Activated effector memory CD4-positive, alpha-beta T cell treated with anti-CD3 and anti-CD28 coated beads, Interleukin-2, amount 50 U/mL, for 16 hours (primary cell): ENCODE data around the gene NPPC.

Experiments
- DNase-seq: peaks from one replicate; pipeline ENCODE4 v3.0.0-alpha.2; 2020

The NPPC gene

DNA sequence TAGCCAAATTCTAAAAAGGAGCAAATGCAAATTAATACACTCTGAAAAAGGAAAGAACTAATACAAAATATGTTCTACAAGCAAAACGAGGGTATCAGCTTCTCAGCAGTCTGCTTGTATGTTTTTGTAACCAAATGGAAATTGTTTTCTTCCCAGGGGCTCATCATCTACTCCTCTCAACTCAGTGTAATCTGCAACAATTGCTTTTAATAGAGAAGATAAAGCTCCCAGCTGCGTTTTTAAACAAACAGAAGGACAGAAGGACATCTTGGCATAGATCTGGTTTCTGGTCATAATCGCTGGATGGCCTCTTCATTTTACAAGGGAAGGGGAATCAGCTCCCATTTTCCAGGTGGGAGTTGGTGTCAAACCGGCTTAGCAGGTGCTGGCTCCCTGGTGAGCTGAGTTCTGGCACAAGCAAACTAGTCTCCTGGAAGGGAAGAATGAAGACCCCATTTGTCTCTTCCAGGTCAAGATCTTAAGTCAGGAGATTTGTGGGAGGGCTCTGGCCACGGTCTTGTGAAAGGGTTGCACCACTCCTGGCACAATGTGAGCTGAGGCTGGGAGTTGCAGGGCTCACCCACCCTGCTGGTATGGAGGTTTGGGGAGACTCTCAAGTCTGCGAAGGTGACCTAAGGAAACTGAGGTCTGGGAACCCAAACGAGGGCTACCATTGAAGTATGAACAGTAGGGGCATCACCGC is 41.6 kb downstream of the NPPC start:
- no peak for DNase-seq

GRCh38 chr2:231883468-231883881 is 42.7 kb downstream of the NPPC start:
- DNase-seq = no peak

- no peak for DNase-seq
Observed at GRCh38 chr2:231882646-231883045, 43.5 kb downstream of the NPPC start.

DNA sequence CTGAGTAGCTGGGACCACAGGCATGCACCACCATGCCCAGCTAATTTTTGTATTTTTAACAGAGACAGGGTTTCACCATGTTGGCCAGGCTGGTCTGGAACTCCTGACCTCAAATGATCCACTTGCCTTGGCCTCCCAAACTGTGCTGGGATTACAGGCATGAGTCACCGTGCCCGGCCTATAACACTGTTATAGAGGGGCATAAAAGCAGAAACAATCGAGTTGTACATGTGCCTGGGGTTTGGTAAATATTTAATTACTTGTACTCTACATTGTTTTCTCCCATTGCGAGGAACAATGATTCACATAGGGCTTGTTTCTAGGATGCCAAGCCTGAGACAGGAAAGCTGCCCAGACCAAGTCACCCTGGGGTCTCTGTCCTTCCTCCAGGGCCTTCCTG is 45.8 kb downstream of the NPPC start:
- DNase-seq = peak; percentile 13

DNA sequence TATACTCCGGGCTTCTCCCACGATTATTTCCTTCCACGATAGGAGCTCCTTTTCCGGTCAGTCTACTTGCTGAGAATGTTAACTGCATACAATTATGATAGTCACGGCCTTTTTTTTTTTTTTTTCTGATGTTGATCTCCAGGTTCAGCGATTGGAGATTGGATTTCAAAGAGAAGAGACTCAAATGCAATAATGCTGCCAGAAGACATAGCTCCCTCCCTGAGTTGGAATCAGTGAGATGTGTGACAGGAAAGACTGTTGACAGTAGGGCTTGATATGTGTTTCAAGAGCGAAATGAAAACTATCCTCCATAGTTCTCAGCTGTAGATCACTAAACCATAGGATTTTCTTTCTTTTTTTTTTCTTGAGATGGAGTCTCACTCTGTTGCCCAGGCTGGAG is 47.0 kb downstream of the NPPC start:
- DNase-seq = no peak

- DNase-seq = peak; percentile 21
Observed at GRCh38 chr2:231877533-231878456, 48.4 kb downstream of the NPPC start.

GRCh38 chr2:231874944-231875343 is 51.3 kb downstream of the NPPC start:
- DNase-seq = no peak
